ENCODE results near the gene SPTAN1.
"Not testable (repeated sequence)": the region's sequence is repeated elsewhere in the genome, so short reads cannot be mapped to it uniquely, and the experiment has no call there.

SPTAN1 gene

DNA sequence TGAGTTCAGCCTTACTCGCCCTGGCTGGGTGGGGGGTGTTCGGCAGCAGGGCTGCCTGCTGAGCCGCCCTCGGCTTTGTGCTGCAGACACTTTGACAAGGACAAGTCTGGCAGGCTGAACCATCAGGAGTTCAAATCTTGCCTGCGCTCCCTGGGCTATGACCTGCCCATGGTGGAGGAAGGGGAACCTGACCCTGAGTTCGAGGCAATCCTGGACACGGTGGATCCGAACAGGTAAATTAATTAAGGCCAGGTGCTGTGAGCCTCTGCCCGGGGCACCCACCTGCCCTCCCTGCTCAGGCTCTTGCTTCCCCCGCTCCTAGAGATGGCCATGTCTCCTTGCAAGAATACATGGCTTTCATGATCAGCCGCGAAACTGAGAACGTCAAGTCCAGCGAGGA, 80.1 kb downstream of the SPTAN1 start:
- DNase-seq (ENCODE audit: low spot score), result no peak

DNA sequence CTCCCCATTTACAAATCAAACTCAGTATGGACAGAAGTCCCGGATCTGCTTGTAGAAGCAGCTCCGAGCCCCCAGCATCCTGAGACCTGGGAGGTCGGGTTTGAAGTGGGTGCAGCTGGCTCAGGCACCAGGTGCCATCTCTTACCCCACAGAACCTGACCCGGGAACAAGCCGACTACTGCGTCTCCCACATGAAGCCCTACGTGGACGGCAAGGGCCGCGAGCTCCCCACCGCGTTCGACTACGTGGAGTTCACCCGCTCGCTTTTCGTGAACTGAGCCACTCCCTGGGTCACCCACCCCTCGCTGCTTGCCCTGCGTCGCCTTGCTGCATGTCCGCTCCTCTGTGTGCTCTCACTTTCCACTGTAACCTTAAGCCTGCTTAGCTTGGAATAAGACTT, 80.7 kb downstream of the SPTAN1 start:
- no peak for DNase-seq (ENCODE audit: low spot score)

DNA sequence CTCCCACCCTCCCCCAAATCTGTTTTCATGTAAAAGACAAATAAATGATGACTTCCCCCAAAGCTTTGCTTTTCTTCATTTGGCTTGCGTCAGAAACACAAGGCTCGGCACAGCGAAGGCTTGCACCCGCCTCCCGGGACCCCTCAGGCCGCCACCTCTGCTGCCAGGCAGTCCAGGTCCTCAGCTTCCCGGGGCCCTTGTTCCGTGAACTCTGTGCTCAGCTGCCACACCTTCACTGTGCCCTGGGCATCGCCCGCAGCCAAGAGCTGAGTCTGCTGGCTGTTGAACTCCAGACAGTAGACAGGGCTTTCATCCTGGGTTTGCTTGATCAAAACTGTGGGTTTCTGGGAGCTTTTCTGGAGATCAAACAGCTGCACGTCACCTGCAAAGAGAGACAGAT, 81.2 kb downstream of the SPTAN1 start:
- DNase-seq (ENCODE audit: low spot score), result no peak

DNA sequence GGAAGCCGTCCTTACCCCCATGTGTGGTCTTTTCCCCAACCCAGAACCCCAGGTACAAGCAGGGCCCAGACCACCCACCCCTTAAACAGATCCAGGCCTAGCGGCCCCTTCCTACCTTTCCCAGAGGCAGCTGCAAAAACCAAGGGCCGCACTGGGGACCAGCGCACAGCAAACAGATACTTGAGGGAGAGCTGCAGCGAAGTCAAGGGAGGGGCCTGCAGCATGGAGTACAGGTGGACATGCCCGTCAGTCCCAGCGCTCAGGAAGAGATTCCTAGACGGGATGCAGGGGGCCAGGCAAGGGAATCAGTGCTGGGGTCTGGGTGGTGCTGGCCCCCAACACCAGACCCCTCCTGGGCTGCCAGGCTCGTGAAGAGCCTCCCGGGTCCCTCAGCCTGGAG, 81.7 kb downstream of the SPTAN1 start:
- no peak for DNase-seq (ENCODE audit: low spot score)

DNA sequence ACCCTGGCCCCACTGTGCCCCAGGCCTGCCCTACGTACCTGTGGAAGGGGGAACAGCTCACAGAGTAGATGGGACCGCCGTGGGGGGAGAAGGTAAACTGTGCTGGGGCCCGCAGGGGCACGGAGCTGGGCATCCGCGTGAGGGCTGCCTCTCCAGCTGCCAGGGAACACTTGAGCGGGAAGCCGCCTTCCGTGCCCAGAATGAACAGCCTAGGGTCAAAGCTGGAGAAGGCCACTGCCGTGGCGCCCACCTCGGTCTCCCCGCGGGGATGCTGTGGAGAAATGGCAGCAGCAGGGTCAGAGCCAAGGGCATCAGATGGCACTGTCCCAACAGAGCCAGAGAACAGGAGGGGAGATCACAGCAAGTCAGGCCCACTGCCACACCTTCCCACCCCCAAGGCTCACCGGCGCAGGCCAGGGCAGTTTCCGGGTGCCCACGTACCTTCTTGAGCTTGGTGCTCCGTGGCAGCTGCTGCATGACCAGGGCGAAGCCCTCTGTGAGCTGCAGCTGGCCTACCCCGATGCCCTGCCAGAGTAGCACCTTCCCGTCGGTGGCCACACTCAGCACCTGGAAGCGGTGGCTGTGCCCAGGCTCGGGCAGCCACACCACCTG, 82.4 kb downstream of the SPTAN1 start:
- no peak for DNase-seq (ENCODE audit: low spot score)

DNA sequence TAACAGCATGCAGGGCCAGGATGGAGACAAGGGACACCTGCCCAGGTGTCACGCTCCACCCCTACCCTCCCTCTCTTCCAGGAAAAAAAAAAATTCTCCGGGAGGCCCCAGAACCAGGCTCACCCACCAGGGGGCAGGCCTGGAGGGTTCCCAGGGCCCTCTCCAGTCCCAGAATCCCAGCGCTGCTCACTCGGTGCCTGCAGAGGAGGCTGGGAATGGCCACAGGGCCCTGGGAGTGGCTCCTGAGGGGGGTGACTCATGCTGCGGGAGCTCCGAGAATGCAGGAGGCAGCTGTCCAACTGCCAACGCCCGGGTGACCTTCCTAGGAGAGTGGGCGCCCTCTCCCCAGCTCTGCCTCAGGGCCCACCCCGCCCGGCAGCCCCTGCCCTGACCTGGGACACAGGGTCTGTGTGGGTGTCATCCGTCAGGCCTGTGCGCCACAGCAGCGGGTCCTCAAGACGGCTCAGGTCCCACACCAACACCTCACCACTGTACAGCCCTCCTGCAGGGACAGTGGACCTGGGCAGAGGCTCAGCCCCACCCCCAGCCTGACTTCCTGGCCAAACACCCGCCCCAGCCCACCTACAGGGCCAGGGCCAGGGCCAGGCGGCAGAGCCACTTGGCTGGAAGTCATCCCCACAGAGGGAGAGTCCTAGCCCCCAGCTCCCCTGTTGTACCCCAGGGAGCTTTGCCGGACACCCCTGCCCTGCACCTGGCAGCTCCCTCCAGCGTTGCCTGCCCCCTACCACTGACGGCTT, 83.1 kb downstream of the SPTAN1 start:
- no peak for DNase-seq (ENCODE audit: low spot score)

DNA sequence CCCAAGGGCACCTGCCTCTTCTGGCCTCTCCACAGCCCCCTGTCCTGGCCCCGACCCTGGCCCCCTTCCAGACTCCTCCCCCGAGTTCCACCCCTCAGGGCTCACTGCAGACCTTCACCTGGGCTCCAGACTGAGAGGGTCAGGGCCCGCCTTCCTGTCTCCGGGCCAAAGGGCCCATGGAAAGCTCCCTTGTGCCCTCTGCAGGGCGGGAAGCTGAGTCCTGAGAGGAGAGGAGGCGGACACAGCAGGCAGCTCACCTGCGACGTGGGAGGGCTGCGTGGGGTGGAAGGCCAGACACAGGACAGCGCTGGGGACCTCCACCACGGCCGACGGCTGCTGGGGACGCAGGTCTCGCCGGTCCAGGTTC, 83.6 kb downstream of the SPTAN1 start:
- no peak for DNase-seq (ENCODE audit: low spot score)

DNA sequence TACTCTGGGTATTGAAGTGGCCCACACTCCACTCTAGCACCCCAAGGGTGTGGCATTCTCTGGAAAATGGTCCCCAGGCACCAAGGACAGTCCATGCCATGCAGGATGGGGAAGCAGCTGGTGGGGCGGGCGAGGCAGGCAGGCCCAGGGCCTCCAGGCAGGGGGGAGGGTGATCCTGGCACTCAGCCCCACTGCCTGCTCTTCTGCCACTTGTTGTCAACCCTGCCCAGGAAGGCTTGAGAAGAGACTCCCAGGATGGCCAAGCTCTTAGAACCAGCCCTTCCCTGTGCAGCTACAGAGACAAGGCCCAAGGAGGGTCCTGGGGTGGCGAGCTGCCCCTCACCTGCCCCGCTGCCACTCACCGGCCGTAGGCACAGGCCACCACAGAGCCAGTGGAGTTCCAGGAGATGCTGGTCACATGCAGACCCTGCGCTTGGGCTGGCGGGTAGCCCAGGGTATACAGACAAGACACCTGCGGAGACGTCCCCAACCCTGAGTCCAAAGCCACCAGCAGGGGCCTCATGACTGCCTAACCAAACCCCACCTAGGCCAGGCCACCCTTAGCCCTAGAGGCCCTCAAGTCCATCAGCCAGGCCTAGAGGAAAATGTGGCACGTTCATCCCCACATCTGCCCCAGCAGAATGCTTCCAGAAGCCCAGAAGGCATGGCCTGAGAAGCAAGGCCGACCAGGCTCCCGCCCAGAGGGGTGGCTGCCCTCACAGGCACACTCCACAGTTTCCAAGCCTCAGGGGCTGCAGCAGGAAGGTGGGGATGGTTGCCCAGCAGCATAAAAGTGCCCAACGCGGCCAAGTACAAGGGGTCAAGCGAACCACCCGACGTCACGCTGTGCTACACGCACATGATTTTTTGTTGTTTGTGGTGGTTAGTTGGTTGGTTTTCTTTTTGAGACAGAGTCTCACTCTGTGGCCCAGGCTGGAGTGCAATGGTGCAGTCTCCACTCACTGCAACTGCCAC, 84.5 kb downstream of the SPTAN1 start:
- DNase-seq (ENCODE audit: low spot score), result no peak

DNA sequence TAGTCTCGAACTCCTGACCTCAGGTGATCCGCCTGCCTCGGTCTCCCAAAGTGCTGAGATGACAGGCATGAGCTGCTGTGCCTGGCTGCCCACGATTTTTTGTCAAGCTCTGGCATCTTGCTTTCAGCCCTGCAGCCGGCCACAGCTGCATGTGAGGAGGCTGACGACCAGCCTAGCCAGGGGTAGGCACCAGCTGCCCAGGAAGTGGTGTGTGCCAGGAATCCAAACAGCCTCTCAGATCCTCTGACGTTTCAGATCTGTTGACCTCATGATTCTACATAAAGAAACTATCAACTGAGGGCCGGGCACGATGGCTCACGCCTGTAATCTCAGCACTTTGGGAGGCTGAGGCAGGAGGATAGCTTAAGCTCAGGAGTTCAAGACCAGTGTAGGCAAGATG, 85.3 kb downstream of the SPTAN1 start:
- peak; percentile 47 for DNase-seq (ENCODE audit: low spot score)

DNA sequence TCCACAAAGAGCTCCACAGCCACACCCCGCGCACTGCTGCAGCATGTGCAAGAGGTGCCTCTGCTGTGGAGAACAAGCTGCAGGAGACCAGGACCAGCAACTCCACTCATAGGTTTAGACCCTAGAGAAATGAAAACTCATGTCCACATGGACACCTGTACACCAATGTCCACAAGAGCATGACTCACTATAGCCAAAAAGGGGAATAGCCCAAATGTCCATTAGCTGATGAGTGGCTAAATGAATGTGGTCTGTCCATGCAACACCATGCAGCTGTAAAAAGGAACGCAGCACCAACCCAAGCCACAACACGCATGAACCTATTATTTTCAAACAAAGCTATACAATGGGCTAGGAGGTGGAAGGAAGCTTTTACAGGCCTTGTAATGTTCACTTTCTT, 86.2 kb downstream of the SPTAN1 start:
- no peak for DNase-seq (ENCODE audit: low spot score)

DNA sequence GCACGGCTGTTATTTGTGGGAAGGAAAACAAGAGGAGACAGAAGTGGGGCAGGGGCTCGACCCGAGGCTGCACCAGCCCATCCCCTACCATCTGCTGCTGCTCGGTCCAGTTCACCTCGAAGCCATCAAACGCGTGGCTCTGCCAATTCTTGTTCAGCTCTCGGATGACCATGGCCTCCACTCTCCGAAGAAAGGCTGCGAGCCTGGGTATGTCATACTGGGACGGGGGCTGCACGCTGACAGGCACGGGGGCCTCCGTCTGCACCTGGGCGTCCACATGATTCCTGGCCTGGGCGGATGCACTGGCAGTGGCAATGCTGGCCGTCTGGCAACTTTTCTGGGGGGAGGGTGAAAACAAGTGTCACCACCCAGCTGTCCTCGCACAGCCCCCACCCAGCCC, 88.2 kb downstream of the SPTAN1 start:
- no peak for DNase-seq (ENCODE audit: low spot score)

DNA sequence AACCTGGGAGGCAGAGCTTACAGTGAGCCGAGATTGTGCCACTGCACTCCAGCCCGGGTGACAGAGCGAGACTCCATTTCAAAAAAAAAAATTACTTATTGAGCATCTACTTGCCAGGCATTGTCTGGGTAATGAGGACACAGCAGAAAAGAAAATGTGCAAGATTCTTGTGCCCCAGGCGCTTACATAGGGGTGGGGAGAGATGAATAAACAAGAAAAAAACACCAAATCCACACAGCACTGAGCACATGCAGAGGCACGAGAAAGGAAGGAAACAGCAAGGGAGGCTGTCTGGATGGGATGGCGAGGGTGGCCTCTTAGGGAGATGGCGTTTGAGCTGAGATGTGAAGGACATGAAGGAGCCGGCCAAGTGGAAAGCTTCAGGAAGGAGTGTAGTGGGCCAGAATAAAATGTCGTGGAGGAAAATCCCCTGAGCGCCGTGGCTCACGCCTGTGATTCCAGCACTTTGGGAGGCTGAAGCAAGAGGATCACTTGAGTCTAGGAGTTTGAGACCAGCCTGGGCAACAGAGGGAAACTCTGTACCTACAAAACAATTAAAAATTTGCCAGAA, 90.4 kb downstream of the SPTAN1 start:
- DNase-seq (ENCODE audit: low spot score), result no peak

DNA sequence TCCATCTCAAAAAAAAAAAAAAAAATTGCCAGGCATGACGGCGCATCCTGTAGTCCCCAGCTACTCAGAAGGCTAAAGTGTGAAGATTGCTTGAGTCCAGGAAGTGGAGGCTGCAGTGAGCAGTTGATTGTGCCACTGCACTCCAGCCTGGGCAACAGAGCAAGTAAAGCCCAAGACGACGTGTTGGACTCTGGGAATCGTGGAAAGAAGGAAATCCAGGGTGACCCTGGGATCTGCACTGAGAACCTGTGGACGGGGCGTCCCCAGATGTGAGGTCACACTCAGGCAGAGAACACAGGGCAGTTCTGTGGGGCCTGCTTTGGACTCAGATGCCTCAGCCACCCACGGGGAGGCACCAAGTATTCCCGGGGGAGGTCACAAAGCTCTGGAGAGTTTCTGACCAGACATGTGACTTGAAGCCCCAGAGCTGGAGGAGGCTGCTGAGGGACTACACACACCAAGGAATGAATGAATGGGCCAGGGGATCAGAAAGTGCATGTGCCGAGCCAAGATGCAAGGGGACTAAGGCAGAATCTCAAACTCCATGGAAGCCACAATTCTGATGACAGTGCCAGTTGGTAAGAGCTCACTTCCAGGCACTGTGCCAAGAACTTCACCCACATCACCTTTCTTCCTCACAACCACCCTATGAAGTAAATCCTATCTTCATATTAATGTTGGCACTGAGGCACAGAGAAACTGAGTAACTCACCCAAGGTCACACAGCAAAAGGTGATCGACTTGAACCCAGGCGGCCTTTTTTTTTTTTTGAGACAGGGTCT, 91.3 kb downstream of the SPTAN1 start:
- DNase-seq (ENCODE audit: low spot score), result no peak

DNA sequence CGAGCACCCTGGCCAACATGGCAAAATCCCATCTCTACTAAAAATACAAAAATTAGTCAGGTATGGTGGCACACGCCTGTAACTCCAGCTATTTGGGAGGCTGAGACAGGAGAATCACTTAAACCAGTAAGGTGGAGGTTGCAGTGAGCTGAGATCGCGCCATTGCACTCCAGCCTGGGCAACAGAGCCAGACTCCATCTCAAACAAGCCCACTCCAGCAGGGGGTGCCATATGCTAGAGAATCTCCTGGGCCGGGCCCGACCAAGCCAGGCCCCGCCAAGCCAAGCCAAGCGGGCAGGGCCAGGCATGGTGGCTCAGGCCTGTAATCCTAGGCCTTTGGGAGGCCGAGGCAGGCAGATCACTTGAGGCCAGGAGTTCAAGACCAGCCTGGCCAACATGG, 95.8 kb downstream of the SPTAN1 start:
- DNase-seq (ENCODE audit: low spot score), result not testable (repeated sequence)

DNA sequence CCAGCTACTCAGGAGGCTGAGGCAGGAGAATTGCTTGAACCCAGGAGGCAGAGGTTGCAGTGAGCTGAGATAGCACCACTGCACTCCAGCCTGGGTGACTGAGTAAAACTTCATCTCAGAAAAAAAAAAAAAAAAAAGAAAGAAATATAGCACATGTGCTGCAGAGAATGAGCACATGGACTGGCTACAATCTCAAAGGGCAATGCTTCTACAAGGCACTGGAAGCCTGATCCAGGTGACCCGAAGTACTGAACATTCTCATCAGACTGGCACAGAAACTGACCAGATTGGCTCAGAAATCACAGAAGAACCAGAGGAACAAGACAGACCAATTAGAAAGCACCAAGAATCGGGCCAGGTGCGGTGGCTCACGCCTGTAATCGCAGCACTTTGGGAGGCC, 99.4 kb downstream of the SPTAN1 start:
- no peak for DNase-seq (ENCODE audit: low spot score)

DNA sequence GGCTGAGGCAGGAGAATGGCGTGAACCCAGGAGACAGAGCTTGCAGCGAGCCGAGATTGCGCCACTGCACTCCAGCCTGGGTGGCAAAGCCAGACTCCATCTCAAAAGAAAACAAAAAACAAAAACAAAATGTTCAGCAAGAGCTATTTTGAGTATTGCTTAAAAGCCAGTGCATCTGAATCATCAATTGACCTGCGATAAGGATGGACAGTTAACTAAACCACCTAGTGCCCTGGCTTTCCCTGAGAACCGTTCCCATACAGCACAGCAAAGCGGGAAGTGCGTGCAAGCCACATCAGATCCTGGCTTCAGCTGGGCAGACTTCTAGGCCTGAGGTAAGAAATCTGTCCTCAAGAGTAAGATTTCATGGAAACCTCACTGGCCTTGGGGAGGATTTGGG, 101.5 kb downstream of the SPTAN1 start:
- DNase-seq (ENCODE audit: low spot score), result no peak

DNA sequence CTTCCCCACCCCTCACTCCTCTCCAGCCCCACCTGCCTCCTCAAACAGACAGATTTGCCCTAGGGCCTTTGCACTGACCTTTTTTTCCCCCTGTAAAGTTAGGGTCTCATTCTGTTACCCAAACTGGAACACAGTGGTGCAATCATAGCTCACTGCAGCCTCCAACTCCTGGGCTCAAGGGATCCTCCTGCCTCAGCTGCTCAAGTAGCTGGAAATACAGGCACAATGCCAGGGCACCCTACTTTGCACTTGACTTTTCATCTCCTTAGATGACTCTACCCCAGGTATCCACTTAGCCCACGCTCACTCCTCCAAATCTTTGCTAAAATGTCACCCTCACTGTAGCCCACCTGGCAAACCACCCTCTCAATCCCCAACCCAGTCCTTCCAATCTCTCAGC, 102.1 kb downstream of the SPTAN1 start:
- DNase-seq (ENCODE audit: low spot score), result no peak

DNA sequence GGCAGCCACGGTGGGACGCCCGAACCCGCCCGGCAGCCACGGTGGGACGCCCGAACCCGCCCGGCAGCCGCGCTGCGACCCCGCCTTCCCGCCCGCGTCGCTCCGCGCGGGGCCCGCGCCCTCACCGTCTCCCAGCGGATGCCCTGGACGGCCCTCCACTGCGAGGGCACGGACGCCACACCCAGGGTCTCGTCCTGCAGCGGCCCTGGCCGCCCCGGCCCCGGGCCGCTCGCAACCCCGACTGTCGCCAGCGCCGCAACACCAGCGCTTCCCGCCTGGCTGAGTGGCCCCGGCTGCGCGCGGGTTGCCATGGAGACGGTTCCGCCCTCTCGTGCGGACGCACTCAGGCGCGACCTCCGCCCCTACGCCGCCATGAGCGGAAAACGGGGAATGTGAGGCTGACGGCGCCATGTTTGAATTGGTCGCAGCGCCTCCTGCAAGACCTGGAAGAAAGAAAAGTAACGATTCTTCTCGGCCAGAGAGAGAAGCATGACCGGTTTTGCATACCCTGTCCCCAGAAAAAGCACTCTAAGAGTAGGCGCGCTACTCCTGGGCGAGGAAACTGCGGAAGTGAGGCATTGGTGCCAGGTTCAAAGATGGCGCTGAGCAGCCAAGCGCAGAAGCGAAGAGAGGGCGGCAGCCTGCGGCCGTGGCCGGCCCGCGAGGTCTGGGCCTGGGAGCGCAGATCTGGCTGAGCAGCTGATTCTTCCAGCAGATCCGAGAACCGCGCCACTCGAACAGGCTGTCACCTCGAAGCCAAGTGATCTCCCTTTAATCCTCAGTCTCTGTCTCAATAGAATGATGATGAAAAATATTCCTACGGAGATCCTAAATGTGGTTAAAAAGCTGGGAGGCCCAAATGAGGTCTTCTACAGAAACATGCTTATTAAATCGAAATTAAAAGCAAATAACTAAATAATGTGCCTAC, 104.3 kb downstream of the SPTAN1 start, which contains the start of gene DYNC2I2:
Gene DYNC2I2 (minus strand): TSS at position 432 of the 928 bp plus-strand sequence. CDS start 121 bp downstream, at position 311.
- DNase-seq (ENCODE audit: low spot score), result peak; percentile 97

DNA sequence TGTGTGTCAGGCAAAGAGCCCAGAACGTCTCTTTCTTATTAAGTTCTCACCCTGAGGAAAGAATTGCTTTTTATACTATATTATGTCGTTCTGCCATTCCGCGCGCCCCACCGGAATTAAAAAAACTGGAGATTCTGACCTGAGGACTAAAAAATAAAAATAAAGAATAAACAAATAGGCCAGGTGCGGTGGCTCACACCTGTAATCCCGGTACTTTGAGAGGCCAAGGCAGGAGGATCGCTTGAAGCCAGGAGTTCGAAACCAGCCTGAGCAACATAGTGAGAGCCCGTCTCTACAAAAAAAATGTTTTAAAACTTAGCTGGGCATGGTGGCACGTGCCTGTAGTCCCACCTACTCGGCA, 104.9 kb downstream of the SPTAN1 start:
- DNase-seq (ENCODE audit: low spot score), result no peak

DNA sequence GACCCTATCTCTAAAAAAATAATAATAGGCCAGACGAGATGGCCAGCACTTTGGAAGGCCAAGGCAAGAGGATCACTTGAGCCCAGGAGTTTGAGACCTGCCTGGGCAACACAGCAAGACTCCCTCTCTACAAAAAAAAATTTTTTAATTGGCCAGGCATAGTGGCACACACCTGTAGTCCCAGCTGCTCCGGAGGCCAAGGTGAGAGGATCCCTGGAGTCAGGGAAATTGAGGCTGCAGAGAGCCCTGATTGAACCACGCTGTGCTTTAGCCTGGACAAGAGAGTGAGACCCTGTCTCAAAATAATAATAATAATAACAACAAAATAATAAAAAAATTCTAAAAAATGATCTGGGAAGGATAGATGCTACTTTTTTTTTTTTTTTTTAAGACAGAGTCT, 105.4 kb downstream of the SPTAN1 start:
- DNase-seq (ENCODE audit: low spot score), result no peak
